DND-41 (cell line): ENCODE measurements around the gene SHFL.

Source experiments
- CTCF ChIP-seq: IDR thresholded peaks from 2 replicates; pipeline ENCODE4 v1.5.1; 2012; ENCODE audit warnings: borderline replicate concordance, low read length, moderate library complexity, mild to moderate bottlenecking; ENCODE audit not compliant: poor library complexity, severe bottlenecking; ENCODE audit errors: extremely low read depth
- EZH2 ChIP-seq: IDR thresholded peaks from 3 replicates; pipeline ENCODE4 v1.6.1; 2012; ENCODE audit warnings: borderline replicate concordance, low read depth, mild to moderate bottlenecking, moderate library complexity, low read length, inconsistent platforms; ENCODE audit not compliant: severe bottlenecking

DNA sequence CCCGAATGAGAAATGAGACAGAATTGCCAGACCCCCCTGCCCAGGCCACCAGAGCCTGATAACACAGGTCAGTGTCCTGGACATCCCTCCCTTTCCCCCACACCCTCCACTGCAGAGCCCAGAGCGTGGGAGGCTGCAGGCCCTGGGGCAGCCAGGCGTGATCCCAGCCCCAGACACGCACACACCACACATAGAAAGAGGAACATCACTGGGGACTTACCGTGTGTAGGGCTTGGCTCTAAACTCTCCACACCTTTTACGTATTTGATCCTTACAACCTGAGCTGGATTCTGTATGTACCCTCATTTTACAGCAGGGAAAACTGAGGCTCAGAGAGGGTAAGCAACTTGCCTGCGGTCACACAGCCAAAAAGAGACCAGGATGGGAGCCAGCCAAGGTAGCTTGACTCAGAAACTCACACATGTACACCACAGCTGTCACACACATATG lies 16.7 kb downstream of the SHFL start:
- TF ChIP-seq CTCF (no peak), EZH2 (no peak)
